ENCODE data around the gene HHIPL1.
"Not testable (repeated sequence)": the region's sequence is repeated elsewhere in the genome, so short reads cannot be mapped to it uniquely, and the experiment has no call there.

HHIPL1 gene

GRCh38 chr14:99633141-99633540 lies 11.8 kb upstream of the HHIPL1 start:
- no peak for DNase-seq (ENCODE audit: low read depth in 3 of 3, low spot score in 1 of 3)

- DNase-seq (ENCODE audit: low read depth in 3 of 3, low spot score in 1 of 3), result no peak
Measured at GRCh38 chr14:99633918-99634317, 11.0 kb upstream of the HHIPL1 start.

GRCh38 chr14:99634443-99634842 lies 10.5 kb upstream of the HHIPL1 start:
- DNase-seq (ENCODE audit: low read depth in 3 of 3, low spot score in 1 of 3), result no peak

- no peak for DNase-seq (ENCODE audit: low read depth in 3 of 3, low spot score in 1 of 3)
Measured at GRCh38 chr14:99635116-99635515, 9.8 kb upstream of the HHIPL1 start.

GRCh38 chr14:99636487-99636886 lies 8.4 kb upstream of the HHIPL1 start:
- DNase-seq (ENCODE audit: low read depth in 3 of 3, low spot score in 1 of 3), result no peak

- DNase-seq (ENCODE audit: low read depth in 3 of 3, low spot score in 1 of 3), result no peak
Measured at GRCh38 chr14:99637624-99638023, 7.3 kb upstream of the HHIPL1 start.

- not testable (repeated sequence) for DNase-seq (ENCODE audit: low read depth in 3 of 3, low spot score in 1 of 3)
Measured at GRCh38 chr14:99642771-99643170, 2.2 kb upstream of the HHIPL1 start.

GRCh38 chr14:99643343-99643742 lies 1.6 kb upstream of the HHIPL1 start:
- DNase-seq (ENCODE audit: low read depth in 3 of 3, low spot score in 1 of 3), result no peak

- DNase-seq (ENCODE audit: low read depth in 3 of 3, low spot score in 1 of 3), result no peak
Measured at GRCh38 chr14:99644035-99644587, 818 bp upstream of the HHIPL1 start.

GRCh38 chr14:99645545-99646505 lies 896 bp downstream of the HHIPL1 start:
- DNase-seq (ENCODE audit: low read depth in 3 of 3, low spot score in 1 of 3), result no peak

- DNase-seq (ENCODE audit: low read depth in 3 of 3, low spot score in 1 of 3), result no peak
Measured at GRCh38 chr14:99647411-99647810, 2.5 kb downstream of the HHIPL1 start.

- no peak for DNase-seq (ENCODE audit: low read depth in 3 of 3, low spot score in 1 of 3)
Measured at GRCh38 chr14:99648027-99648784, 3.3 kb downstream of the HHIPL1 start.

GRCh38 chr14:99649219-99649618 lies 4.3 kb downstream of the HHIPL1 start:
- DNase-seq (ENCODE audit: low read depth in 3 of 3, low spot score in 1 of 3), result no peak

GRCh38 chr14:99649643-99650042 lies 4.7 kb downstream of the HHIPL1 start:
- no peak for DNase-seq (ENCODE audit: low read depth in 3 of 3, low spot score in 1 of 3)

GRCh38 chr14:99650189-99650588 lies 5.3 kb downstream of the HHIPL1 start:
- no peak for DNase-seq (ENCODE audit: low read depth in 3 of 3, low spot score in 1 of 3)

GRCh38 chr14:99651953-99652746 lies 7.2 kb downstream of the HHIPL1 start:
- no peak for DNase-seq (ENCODE audit: low read depth in 3 of 3, low spot score in 1 of 3)

GRCh38 chr14:99654235-99654985 lies 9.5 kb downstream of the HHIPL1 start:
- DNase-seq (ENCODE audit: low read depth in 3 of 3, low spot score in 1 of 3), result no peak

- no peak for DNase-seq (ENCODE audit: low read depth in 3 of 3, low spot score in 1 of 3)
Measured at GRCh38 chr14:99655521-99655920, 10.6 kb downstream of the HHIPL1 start.

GRCh38 chr14:99656171-99656570 lies 11.2 kb downstream of the HHIPL1 start:
- DNase-seq (ENCODE audit: low read depth in 3 of 3, low spot score in 1 of 3), result no peak

GRCh38 chr14:99657645-99658155 lies 12.8 kb downstream of the HHIPL1 start:
- no peak for DNase-seq (ENCODE audit: low read depth in 3 of 3, low spot score in 1 of 3)
